ENCODE data around the gene NTMT1. TPM values are rescaled to one million over a fixed set of nuclear protein-coding genes. Genes with fewer than 3 reads are reported as not detected.

The NTMT1 gene
- polyA plus RNA-seq, 3 donors, result 16.0 to 43.9 (median 28.2) TPM

DNA sequence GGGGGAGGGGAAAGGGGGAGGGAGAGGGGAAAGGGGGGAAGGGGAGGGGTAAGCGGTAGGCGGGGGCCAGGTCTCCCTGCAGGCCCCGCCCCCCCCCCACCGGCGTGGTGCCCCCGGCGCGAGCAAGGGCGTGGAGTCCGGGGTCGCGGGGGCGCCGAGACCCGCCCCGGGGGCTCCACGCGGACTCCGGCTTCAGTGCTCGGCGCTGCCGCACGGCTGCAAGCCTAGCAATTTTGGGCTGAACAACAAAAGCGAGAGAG lies 15.8 kb upstream of the NTMT1 start:
- peak overlapping the region; percentile 75 to 77 for H3K4me3 Mint-ChIP-seq
- H4K20me1 ChIP-seq (ENCODE audit: insufficient read depth, low read length), result no peaks in the 10 kb centered on the region
- WGBS (ENCODE audit: insufficient coverage), result 0% methylated on average over 12 of the region's 24 CpGs
- intact Hi-C loops (cut with micrococcal nuclease), result loop anchor here (2.0 to 10.0 kb wide), 4 partner anchors 15 to 478 kb away; no protein-coding TSS in a partner anchor
- H3K4me1 Mint-ChIP-seq, result peaks cover 45% of the 10 kb centered on the region
- peak overlapping the region in 1 of 2 donors; percentile 81 for H3K27ac ChIP-seq (ENCODE audit: low read depth in 1 of 2, low read length in 2 of 2)
- peak overlapping the region; percentile 84 for H2AFZ ChIP-seq (ENCODE audit: insufficient read depth, low read depth, low read length, poor library complexity, severe bottlenecking)
- peak overlapping the region; percentile 73 for H3K9ac ChIP-seq (ENCODE audit: insufficient read depth, low read length, poor library complexity, severe bottlenecking)
- no peaks in the 10 kb centered on the region for H3K27me3 ChIP-seq (ENCODE audit: control insufficient read depth in 2 of 2, insufficient read depth in 2 of 2, low read length in 2 of 2)
- H3K36me3 ChIP-seq (replicated peaks in 1 of 2; ENCODE audit: control insufficient read depth in 1 of 2, insufficient read depth in 2 of 2, low read length in 2 of 2), result no peaks in the 10 kb centered on the region
- peaks cover 43 to 49% of the 10 kb centered on the region in 2 donors for H3K4me1 ChIP-seq (ENCODE audit: control insufficient read depth in 1 of 2, insufficient read depth in 2 of 2, low read length in 2 of 2)
- no peak for DNase-seq
- H3K9me3 ChIP-seq (replicated peaks in 1 of 2; ENCODE audit: control insufficient read depth in 1 of 2, insufficient read depth in 1 of 2, low read length in 2 of 2), result no peaks in the 10 kb centered on the region
- no peaks in the 10 kb centered on the region for H3K36me3 Mint-ChIP-seq
- TF ChIP-seq, protein P1, sequence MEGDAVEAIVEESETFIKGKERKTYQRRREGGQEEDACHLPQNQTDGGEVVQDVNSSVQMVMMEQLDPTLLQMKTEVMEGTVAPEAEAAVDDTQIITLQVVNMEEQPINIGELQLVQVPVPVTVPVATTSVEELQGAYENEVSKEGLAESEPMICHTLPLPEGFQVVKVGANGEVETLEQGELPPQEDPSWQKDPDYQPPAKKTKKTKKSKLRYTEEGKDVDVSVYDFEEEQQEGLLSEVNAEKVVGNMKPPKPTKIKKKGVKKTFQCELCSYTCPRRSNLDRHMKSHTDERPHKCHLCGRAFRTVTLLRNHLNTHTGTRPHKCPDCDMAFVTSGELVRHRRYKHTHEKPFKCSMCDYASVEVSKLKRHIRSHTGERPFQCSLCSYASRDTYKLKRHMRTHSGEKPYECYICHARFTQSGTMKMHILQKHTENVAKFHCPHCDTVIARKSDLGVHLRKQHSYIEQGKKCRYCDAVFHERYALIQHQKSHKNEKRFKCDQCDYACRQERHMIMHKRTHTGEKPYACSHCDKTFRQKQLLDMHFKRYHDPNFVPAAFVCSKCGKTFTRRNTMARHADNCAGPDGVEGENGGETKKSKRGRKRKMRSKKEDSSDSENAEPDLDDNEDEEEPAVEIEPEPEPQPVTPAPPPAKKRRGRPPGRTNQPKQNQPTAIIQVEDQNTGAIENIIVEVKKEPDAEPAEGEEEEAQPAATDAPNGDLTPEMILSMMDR (IDR thresholded peaks at IDR 0.05), result no peak
- H3K9me3 Mint-ChIP-seq, result peaks cover 0 to 2% (median 0%) of the 10 kb centered on the region in 7 donors
- peak overlapping the region; percentile 40 to 79 (median 45) for H3K4me3 ChIP-seq (replicated peaks in 1 of 3; ENCODE audit: low read depth in 2 of 3, low read length in 3 of 3)
- peak overlapping the region; percentile 81 for H3K4me2 ChIP-seq (replicated peaks; ENCODE audit: extremely low read depth, low read length, poor library complexity, severe bottlenecking)
- peak overlapping the region in 5 of 7 donors; percentile 53 to 90 (median 79) for H3K27ac Mint-ChIP-seq
- peaks cover 4 to 11% (median 6%) of the 10 kb centered on the region in 3 donors for H3K27me3 Mint-ChIP-seq (ENCODE audit: low read depth in 3 of 3)
- H3K79me2 ChIP-seq (ENCODE audit: insufficient read depth, low read length), result no peaks in the 10 kb centered on the region

GRCh38 chr9:129610473-129611306 lies 15.3 kb upstream of the NTMT1 start:
- no peaks in the 10 kb centered on the region for H3K36me3 Mint-ChIP-seq
- peak overlapping the region in 1 of 2 donors; percentile 81 for H3K27ac ChIP-seq (ENCODE audit: low read depth in 1 of 2, low read length in 2 of 2)
- peaks cover 43 to 49% of the 10 kb centered on the region in 2 donors for H3K4me1 ChIP-seq (ENCODE audit: control insufficient read depth in 1 of 2, insufficient read depth in 2 of 2, low read length in 2 of 2)
- H3K27ac Mint-ChIP-seq, result peak overlapping the region in 5 of 7 donors; percentile 74 to 90 (median 87)
- TF ChIP-seq, protein P1 (IDR thresholded peaks at IDR 0.05), result peak; percentile 99
- peak; percentile 59 to 69 (median 66) for DNase-seq
- H3K36me3 ChIP-seq (replicated peaks in 1 of 2; ENCODE audit: control insufficient read depth in 1 of 2, insufficient read depth in 2 of 2, low read length in 2 of 2), result no peaks in the 10 kb centered on the region
- H3K79me2 ChIP-seq (ENCODE audit: insufficient read depth, low read length), result no peaks in the 10 kb centered on the region
- no peaks in the 10 kb centered on the region for H4K20me1 ChIP-seq (ENCODE audit: insufficient read depth, low read length)
- H3K9me3 Mint-ChIP-seq, result peaks cover 0 to 2% (median 0%) of the 10 kb centered on the region in 7 donors
- peaks cover 6 to 12% (median 8%) of the 10 kb centered on the region in 3 donors for H3K27me3 Mint-ChIP-seq (ENCODE audit: low read depth in 3 of 3)
- H3K4me1 Mint-ChIP-seq, result peaks cover 45% of the 10 kb centered on the region
- no peaks in the 10 kb centered on the region for H3K9me3 ChIP-seq (replicated peaks in 1 of 2; ENCODE audit: control insufficient read depth in 1 of 2, insufficient read depth in 1 of 2, low read length in 2 of 2)
- H2AFZ ChIP-seq (ENCODE audit: insufficient read depth, low read depth, low read length, poor library complexity, severe bottlenecking), result peak overlapping the region; percentile 84
- H3K4me3 ChIP-seq (replicated peaks in 1 of 3; ENCODE audit: low read depth in 2 of 3, low read length in 3 of 3), result peak overlapping the region; percentile 43 to 79 (median 45)
- intact Hi-C loops (cut with micrococcal nuclease), result loop anchor here (2.0 to 10.0 kb wide), 4 partner anchors 14 to 478 kb away; no protein-coding TSS in a partner anchor
- H3K9ac ChIP-seq (ENCODE audit: insufficient read depth, low read length, poor library complexity, severe bottlenecking), result peak overlapping the region; percentile 73
- no peaks in the 10 kb centered on the region for H3K27me3 ChIP-seq (ENCODE audit: control insufficient read depth in 2 of 2, insufficient read depth in 2 of 2, low read length in 2 of 2)
- peak overlapping the region; percentile 75 to 88 for H3K4me3 Mint-ChIP-seq
- 0% methylated on average over 53 of the region's 66 CpGs for WGBS (ENCODE audit: insufficient coverage)
- peak overlapping the region; percentile 81 for H3K4me2 ChIP-seq (replicated peaks; ENCODE audit: extremely low read depth, low read length, poor library complexity, severe bottlenecking)
